ENCODE data around the gene ELMO3. TPM values are rescaled to one million over a fixed set of nuclear protein-coding genes. Genes with fewer than 3 reads are reported as not detected.

The ELMO3 gene
- total RNA-seq, 1 experiment from 2014 or later: 0.61 TPM

- in situ Hi-C loops (cut with HindIII; ENCODE audit: low sequenced_read_pairs): no loop called here
- DNase-seq (ENCODE audit: low spot score): peak; percentile 53
Measured at GRCh38 chr16:67246756-67247191, 47.8 kb downstream of the ELMO3 start.

GRCh38 chr16:67247192-67248072 is 48.5 kb downstream of the ELMO3 start, which contains the start of gene FHOD1:
FHOD1 (minus strand) TSS chr16:67247481; CDS start chr16:67247410, 71 bp downstream.
- peak; percentile 96 for DNase-seq (ENCODE audit: low spot score)
- in situ Hi-C loops (cut with HindIII; ENCODE audit: low sequenced_read_pairs): no loop called here

GRCh38 chr16:67248073-67248400 is 49.1 kb downstream of the ELMO3 start:
- DNase-seq (ENCODE audit: low spot score): peak; percentile 45
- in situ Hi-C loops (cut with HindIII; ENCODE audit: low sequenced_read_pairs): no loop called here

DNA sequence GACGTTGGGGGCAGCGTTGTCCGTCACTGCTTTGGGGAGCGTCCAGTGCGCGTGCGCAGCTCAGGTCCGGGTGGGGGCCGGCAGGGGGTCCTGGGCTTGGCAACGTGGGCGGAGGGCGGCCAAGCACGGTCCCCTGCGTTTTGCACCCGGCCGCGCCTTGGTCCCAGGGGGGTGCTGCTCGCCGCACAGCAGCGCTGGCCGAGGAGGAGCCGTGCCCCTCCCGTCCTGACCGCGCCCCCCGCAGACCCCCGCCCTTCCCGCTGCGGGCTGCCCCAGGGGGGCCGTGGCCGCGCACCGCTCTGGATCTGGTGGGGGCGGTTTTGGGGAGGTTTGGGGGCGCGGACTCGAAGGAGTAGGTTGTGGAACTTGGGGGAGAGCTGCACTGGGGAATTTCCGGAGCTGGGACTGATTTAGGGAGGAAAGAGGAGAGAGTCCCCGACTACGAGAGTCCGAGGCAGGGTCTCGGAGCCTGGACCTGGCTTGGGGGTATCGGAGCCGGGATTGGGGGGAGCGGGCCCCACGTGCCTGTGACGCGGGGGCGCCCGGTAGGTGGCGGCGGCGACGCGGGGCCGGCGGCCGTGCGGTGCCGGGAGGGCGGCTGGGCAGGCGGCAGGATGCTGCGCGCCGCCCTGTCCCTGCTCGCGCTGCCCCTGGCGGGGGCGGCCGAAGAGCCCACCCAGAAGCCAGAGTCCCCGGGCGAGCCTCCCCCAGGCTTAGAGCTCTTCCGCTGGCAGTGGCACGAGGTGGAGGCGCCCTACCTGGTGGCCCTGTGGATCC is 49.7 kb downstream of the ELMO3 start, which contains the start of gene SLC9A5:
SLC9A5 (plus strand) TSS at position 579 of the 777 bp plus-strand sequence; CDS start at position 615, 36 bp downstream.
- in situ Hi-C loops (cut with HindIII; ENCODE audit: low sequenced_read_pairs): no loop called here
- DNase-seq (ENCODE audit: low spot score): peak; percentile 49

GRCh38 chr16:67249178-67250044 is 50.5 kb downstream of the ELMO3 start:
- in situ Hi-C loops (cut with HindIII; ENCODE audit: low sequenced_read_pairs): no loop called here
- DNase-seq (ENCODE audit: low spot score): peak; percentile 39

GRCh38 chr16:67250045-67250327 is 51.1 kb downstream of the ELMO3 start:
- DNase-seq (ENCODE audit: low spot score): no peak
- in situ Hi-C loops (cut with HindIII; ENCODE audit: low sequenced_read_pairs): no loop called here

DNA sequence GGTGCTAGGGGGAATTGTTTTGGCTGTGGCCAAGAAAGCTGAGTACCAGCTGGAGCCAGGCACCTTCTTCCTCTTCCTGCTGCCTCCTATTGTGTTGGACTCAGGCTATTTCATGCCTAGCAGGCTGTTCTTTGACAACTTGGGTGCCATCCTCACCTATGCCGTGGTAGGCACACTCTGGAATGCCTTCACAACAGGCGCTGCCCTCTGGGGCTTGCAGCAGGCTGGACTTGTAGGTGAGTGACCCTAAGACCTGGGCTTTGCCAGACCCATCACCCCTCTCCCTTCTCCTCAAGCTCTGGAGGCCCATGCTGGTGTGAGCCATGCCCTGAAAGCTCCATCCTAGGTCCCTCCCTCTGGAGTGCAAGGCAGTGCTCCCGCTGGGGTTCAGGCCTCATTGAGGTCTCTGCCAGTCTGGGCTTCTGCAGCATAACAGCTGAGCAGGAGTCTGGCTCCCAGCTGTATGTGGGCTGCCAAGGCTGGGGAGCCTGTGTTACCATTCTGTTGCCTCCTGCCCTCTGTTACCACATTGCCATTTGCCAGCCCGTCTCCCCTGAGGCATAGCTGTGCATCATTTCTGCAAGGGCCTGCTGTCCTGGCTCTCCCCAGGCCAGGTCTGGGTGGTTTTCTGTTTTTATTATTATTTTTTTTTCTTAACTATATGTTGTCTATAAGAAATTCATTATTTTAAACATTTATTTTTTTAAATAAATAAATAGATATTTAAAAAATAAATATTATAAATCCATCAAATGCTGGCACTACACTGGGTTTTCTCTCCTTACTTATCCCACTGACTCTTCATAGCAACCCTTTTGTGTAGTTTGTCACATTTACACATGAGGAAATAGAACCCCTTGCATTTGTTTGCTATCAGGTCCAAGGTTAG is 53.9 kb downstream of the ELMO3 start:
- in situ Hi-C loops (cut with HindIII; ENCODE audit: low sequenced_read_pairs): no loop called here
- peak; percentile 64 for DNase-seq (ENCODE audit: low spot score)

Other genes starting within 250 kb of the ELMO3 start
- 3.8 and 4.9 TPM in 2 replicates for gene CES3, start 237.9 kb upstream of the ELMO3 start, total RNA-seq (2014; rRNA removed; shearing (Covaris generic))
- gene CES4A, start 210.5 kb upstream of the ELMO3 start, total RNA-seq (2014; rRNA removed; shearing (Covaris generic)): 0.34 TPM in 1 of 2 replicates, not detected in the other
- 17.0 and 40.9 TPM in 2 replicates for gene CBFB, start 170.0 kb upstream of the ELMO3 start, total RNA-seq (2014; rRNA removed; shearing (Covaris generic))
- 35.3 and 40.9 TPM in 2 replicates for gene PHAF1, start 89.2 kb upstream of the ELMO3 start, total RNA-seq (2014; rRNA removed; shearing (Covaris generic))
- 0.55 TPM in 1 of 2 replicates, not detected in the other for gene B3GNT9, start 48.1 kb upstream of the ELMO3 start, total RNA-seq (2014; rRNA removed; shearing (Covaris generic))
- gene TRADD, start 39.2 kb upstream of the ELMO3 start, total RNA-seq (2014; rRNA removed; shearing (Covaris generic)): 8.8 and 15.4 TPM in 2 replicates
- gene FBXL8, start 39.2 kb upstream of the ELMO3 start, total RNA-seq (2014; rRNA removed; shearing (Covaris generic)): 8.2 and 10.4 TPM in 2 replicates
- 17.8 and 17.9 TPM in 2 replicates for gene HSF4, start 34.4 kb upstream of the ELMO3 start, total RNA-seq (2014; rRNA removed; shearing (Covaris generic))
- 13.4 and 17.5 TPM in 2 replicates for gene NOL3, start 28.6 kb upstream of the ELMO3 start, total RNA-seq (2014; rRNA removed; shearing (Covaris generic))
- gene MATCAP1, start 15.2 kb upstream of the ELMO3 start, total RNA-seq (2014; rRNA removed; shearing (Covaris generic)): 19.1 and 33.4 TPM in 2 replicates
- gene EXOC3L1, start 9.0 kb upstream of the ELMO3 start, total RNA-seq (2014; rRNA removed; shearing (Covaris generic)): 0.24 and 0.25 TPM in 2 replicates
- 95.3 and 123 TPM in 2 replicates for gene E2F4, start 7.0 kb upstream of the ELMO3 start, total RNA-seq (2014; rRNA removed; shearing (Covaris generic))
- gene TMEM208, start 28.0 kb downstream of the ELMO3 start, total RNA-seq (2014; rRNA removed; shearing (Covaris generic)): 64.4 and 90.0 TPM in 2 replicates
- gene FHOD1, start 48.4 kb downstream of the ELMO3 start, total RNA-seq (2014; rRNA removed; shearing (Covaris generic)): 19.2 and 23.6 TPM in 2 replicates
- gene SLC9A5, start 49.8 kb downstream of the ELMO3 start, total RNA-seq (2014; rRNA removed; shearing (Covaris generic)): 1.0 and 4.8 TPM in 2 replicates
- gene PLEKHG4, start 80.4 kb downstream of the ELMO3 start, total RNA-seq (2014; rRNA removed; shearing (Covaris generic)): 15.7 and 27.0 TPM in 2 replicates
- 0.37 and 0.51 TPM in 2 replicates for gene KCTD19, start 127.6 kb downstream of the ELMO3 start, total RNA-seq (2014; rRNA removed; shearing (Covaris generic))
- gene LRRC36, start 127.7 kb downstream of the ELMO3 start, total RNA-seq (2014; rRNA removed; shearing (Covaris generic)): not detected in 2 replicates
- gene TPPP3, start 194.4 kb downstream of the ELMO3 start, total RNA-seq (2014; rRNA removed; shearing (Covaris generic)): 1.6 and 1.8 TPM in 2 replicates
- 5.8 and 7.0 TPM in 2 replicates for gene ZDHHC1, start 217.3 kb downstream of the ELMO3 start, total RNA-seq (2014; rRNA removed; shearing (Covaris generic))
- gene HSD11B2, start 232.0 kb downstream of the ELMO3 start, total RNA-seq (2014; rRNA removed; shearing (Covaris generic)): not detected in 2 replicates